SJSA1 (cell line): ENCODE data around the gene PLD1. TPM values are rescaled to one million over a fixed set of nuclear protein-coding genes. Genes with fewer than 3 reads are reported as not detected.
"Not testable (repeated sequence)": the region's sequence is repeated elsewhere in the genome, so short reads cannot be mapped to it uniquely, and the experiment has no call there.

Experiments
- DNase-seq, 2 experiments: peaks; one replicate each; pipeline ENCODE4 v3.0.0-alpha.2; 2015 to 2020; ENCODE audit warnings: low spot score in 2 of 2, low read depth in 1 of 2
- H3K27ac ChIP-seq: fragments of 250-450 bp; sonication (Bioruptor Pico); 2 replicates; pipeline ENCODE4 v1.5.1; 2020; ENCODE audit warnings: mild to moderate bottlenecking, moderate library complexity
- H3K27me3 ChIP-seq: fragments of 250-450 bp; sonication (Bioruptor Pico); replicated peaks from 2 replicates; pipeline ENCODE4 v1.5.1; 2020; ENCODE audit warnings: mild to moderate bottlenecking, moderate library complexity
- H3K36me3 ChIP-seq: fragments of 250-450 bp; sonication (Bioruptor Pico); 2 replicates; pipeline ENCODE4 v1.5.1; 2020; ENCODE audit warnings: mild to moderate bottlenecking
- H3K4me1 ChIP-seq: fragments of 250-450 bp; sonication (Bioruptor Pico); replicated peaks from 2 replicates; pipeline ENCODE4 v1.6.1; 2021; ENCODE audit warnings: mild to moderate bottlenecking
- H3K4me3 ChIP-seq: fragments of 250-450 bp; sonication (Bioruptor Pico); 2 replicates; pipeline ENCODE4 v1.5.1; 2020; ENCODE audit warnings: mild to moderate bottlenecking
- H3K9me3 ChIP-seq: fragments of 250-450 bp; sonication (Bioruptor Pico); replicated peaks from 2 replicates; pipeline ENCODE4 v1.5.1; 2020; ENCODE audit warnings: mild to moderate bottlenecking
- total RNA-seq: library from RNA; depleted of rRNA; stranded (reverse); fragments of >200 nt; shearing (Covaris generic); gene quantifications from 2 replicates; pipeline ENCODE4 v1.2.3, GENCODE V29; 2014; rRNA removed

PLD1 gene, protein sequence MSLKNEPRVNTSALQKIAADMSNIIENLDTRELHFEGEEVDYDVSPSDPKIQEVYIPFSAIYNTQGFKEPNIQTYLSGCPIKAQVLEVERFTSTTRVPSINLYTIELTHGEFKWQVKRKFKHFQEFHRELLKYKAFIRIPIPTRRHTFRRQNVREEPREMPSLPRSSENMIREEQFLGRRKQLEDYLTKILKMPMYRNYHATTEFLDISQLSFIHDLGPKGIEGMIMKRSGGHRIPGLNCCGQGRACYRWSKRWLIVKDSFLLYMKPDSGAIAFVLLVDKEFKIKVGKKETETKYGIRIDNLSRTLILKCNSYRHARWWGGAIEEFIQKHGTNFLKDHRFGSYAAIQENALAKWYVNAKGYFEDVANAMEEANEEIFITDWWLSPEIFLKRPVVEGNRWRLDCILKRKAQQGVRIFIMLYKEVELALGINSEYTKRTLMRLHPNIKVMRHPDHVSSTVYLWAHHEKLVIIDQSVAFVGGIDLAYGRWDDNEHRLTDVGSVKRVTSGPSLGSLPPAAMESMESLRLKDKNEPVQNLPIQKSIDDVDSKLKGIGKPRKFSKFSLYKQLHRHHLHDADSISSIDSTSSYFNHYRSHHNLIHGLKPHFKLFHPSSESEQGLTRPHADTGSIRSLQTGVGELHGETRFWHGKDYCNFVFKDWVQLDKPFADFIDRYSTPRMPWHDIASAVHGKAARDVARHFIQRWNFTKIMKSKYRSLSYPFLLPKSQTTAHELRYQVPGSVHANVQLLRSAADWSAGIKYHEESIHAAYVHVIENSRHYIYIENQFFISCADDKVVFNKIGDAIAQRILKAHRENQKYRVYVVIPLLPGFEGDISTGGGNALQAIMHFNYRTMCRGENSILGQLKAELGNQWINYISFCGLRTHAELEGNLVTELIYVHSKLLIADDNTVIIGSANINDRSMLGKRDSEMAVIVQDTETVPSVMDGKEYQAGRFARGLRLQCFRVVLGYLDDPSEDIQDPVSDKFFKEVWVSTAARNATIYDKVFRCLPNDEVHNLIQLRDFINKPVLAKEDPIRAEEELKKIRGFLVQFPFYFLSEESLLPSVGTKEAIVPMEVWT
- total RNA-seq = 3.3 and 21.9 TPM in 2 replicates

DNA sequence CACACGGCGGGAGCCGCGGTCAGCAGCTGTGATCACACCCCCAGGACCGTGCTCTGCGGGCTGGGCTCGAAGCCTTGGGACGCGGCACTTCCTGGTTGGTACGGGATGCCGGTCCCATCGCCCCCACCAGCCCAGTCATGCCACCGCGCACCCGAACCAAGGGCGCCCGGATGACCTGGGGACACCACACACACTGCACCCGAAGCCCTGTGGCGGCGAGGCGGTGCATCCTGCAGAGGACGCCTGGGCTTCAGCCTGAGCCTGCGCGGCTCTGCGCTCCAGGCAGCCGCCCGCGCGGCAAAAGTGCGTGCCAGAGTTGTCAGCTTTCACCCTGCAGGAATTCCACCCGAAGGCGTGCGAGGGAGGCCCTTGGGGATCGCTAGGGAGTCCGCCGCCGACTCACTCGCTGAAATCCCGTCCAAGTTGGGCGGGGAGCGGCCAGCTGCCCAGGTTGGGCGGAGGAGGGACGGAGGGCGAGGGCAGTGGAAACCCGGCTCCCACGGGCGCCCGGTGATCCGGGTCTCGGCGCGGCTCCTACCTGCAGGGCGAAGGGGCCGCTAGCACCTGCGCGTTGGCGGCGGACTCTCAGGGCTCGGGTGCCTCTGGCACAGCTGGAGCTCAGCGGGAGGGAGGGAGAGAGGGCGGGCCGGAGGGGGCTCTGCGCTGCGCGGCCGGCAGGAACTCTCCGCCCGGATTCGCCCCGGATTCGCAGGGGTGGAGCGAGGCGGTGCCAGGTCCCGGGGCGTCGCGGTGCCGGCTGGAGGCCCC is at the start of gene PLD1:
TSS of gene PLD1 (minus strand) at position 623 of the 768 bp plus-strand sequence. CDS start 72,432 bp downstream, outside the sequence.
- Histone ChIP-seq H3K4me3 (peak within 1 kb of the TSS; percentile 54), H3K4me1 (peaks cover 55% of the 10 kb centered on the region), H3K27me3 (no peaks in the 10 kb centered on the region), H3K36me3 (no peaks in the 10 kb centered on the region), H3K9me3 (no peaks in the 10 kb centered on the region), H3K27ac (peak within 1 kb of the TSS; percentile 79)
- DNase-seq = peak; percentile 84 to 85

GRCh38 chr3:171858770-171859169 is 48.5 kb upstream of the PLD1 start:
- not testable (repeated sequence) for DNase-seq, H3K27ac ChIP-seq, H3K36me3 ChIP-seq, H3K4me3 ChIP-seq, H3K9me3 ChIP-seq, H3K27me3 ChIP-seq
- H3K4me1 ChIP-seq = peaks cover 13% of the 10 kb centered on the region

DNA sequence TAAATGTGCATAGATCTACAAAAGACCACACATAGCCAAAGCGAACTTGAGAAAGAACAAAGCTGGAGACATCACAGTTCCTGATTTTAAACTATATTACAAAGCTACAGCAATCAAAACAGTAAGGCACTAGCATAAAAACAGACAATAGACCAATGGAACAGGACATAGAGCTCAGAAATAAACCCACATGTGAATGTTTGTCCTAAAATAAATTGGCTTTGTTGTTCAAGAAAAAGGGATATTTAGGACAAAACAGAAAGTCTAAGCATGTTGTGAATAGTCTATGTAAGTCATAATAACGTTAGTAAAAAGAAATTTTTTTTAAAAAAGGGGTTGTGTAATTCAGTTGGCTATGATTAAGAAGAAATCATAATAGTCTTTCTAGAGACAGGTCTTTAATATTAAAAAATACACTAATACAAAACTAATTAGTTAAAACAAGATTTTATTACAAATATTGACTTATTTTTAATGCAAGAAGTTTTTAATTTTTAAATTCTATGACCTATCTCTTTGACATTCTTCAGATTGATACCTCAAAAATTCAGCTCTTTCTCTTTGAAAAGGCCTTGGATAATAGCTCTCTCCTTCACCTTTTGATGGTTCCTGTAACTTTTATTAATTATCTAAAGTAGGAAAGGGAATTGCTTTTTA is 44.5 kb upstream of the PLD1 start:
- Histone ChIP-seq H3K9me3 (peaks cover 5% of the 10 kb centered on the region), H3K4me1 (no peaks in the 10 kb centered on the region), H3K27ac (no peak overlapping the region), H3K27me3 (no peaks in the 10 kb centered on the region), H3K36me3 (no peaks in the 10 kb centered on the region), H3K4me3 (no peak overlapping the region)
- no peak for DNase-seq

DNA sequence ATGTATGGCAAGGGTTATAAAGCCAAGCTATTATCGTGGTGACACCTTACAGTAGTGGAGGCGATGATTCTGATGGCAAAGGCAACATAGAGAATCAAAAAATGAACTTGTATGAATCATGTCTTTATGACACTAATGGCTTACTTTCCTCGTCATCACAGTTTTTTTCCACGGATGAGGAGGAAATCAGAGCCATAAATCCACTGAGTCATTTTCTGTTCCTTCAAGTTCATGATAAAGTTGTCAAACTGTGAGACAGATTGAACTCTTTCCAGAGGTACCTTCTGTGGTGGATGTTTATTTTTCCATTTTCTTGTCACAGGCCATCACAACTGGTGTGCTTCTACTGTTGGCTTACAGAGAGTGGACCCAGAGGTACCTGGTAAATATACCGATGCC is 41.4 kb upstream of the PLD1 start:
- DNase-seq = no peak
- Histone ChIP-seq H3K4me3 (no peak overlapping the region), H3K27ac (no peak overlapping the region), H3K9me3 (peaks cover 5% of the 10 kb centered on the region), H3K36me3 (no peaks in the 10 kb centered on the region), H3K27me3 (no peaks in the 10 kb centered on the region), H3K4me1 (0 out of 2 replicates have a peak, but pooled peaks cover under 1% of the 10 kb centered on the region)

DNA sequence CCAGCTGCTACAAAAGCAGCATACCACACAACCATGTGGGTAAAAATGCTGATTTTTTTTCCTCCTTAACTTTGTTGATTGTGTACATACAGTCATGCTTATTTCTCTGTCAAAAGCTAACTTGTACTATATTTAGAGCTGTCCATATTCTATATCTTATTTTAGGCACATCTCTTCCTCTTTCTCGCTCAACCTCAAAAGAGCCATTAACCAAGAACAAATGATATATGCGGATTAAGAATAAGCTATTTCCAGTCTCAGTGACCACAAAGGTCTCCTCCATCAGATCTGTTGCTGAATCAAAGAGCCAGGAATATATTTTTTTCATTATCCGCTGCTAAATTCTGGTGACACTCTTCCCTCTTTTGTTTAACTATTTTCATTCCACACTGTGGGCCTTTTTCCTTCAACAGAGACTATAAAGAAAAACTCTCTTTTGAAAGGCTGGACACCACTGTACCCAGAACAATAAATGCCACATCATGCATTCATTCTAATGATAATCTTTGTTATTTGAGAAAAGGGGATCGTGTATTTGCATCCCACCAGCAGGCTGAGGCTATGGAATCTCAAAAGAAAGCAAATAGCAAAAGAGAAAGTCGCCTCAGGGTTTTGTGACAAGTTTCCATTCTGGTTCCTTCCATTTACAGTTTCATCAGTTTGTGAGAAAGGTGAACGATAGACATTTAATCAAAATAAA is 40.8 kb upstream of the PLD1 start:
- Histone ChIP-seq H3K9me3 (peaks cover 5% of the 10 kb centered on the region), H3K4me1 (0 out of 2 replicates have a peak, but pooled peaks cover 6% of the 10 kb centered on the region), H3K36me3 (no peaks in the 10 kb centered on the region), H3K4me3 (no peak overlapping the region), H3K27ac (no peak overlapping the region), H3K27me3 (no peaks in the 10 kb centered on the region)
- no peak for DNase-seq

- H3K27me3 ChIP-seq = no peaks in the 10 kb centered on the region
- no peak overlapping the region for H3K4me3 ChIP-seq
Measured at GRCh38 chr3:171850320-171850959, 40.2 kb upstream of the PLD1 start.

DNA sequence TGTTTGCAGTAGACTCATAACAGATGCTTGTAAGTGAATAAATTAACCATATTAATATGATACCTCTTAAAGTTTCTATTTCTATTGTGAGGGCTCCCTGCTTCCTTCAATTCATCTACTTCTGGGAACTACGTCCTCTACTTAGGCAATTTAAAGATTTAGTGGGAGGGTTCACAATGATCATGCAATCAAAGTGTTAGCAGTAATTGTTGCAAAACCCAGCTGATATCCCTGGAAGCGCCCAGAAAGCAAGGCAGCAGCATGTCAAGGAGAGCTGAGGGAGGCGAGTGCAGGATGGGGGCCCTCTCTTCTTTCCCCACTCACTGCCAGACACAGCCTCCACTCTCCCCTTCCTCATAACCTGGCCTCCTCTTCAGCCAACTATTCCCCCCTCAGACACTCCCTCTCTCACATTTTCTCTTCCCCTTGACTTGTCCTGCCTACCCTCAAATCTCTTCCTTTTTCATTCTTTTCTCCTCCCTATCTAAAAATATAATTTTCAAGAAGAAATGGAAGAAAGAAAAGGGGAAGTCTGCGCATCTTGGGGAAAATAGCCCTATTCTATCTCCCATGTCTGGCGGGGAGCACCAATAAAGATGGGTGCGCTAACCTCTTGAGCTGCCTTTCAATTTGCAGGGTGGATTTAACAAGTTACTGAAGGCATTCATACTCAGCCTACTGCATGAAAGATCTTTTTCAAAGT is 39.5 kb upstream of the PLD1 start:
- no peak overlapping the region for H3K4me3 ChIP-seq
- no peaks in the 10 kb centered on the region for H3K36me3 ChIP-seq
- no peak overlapping the region for H3K27ac ChIP-seq
- H3K9me3 ChIP-seq = peaks cover 5% of the 10 kb centered on the region
- DNase-seq = no peak
- H3K4me1 ChIP-seq = peaks cover 9% of the 10 kb centered on the region
- no peaks in the 10 kb centered on the region for H3K27me3 ChIP-seq

More at GRCh38 chr3:171850320-171850959, 40.2 kb upstream of the PLD1 start:
- Histone ChIP-seq H3K4me1 (0 out of 2 replicates have a peak, but pooled peaks cover 6% of the 10 kb centered on the region), H3K27ac (no peak overlapping the region), H3K9me3 (peaks cover 5% of the 10 kb centered on the region), H3K36me3 (no peaks in the 10 kb centered on the region)
- no peak for DNase-seq

DNA sequence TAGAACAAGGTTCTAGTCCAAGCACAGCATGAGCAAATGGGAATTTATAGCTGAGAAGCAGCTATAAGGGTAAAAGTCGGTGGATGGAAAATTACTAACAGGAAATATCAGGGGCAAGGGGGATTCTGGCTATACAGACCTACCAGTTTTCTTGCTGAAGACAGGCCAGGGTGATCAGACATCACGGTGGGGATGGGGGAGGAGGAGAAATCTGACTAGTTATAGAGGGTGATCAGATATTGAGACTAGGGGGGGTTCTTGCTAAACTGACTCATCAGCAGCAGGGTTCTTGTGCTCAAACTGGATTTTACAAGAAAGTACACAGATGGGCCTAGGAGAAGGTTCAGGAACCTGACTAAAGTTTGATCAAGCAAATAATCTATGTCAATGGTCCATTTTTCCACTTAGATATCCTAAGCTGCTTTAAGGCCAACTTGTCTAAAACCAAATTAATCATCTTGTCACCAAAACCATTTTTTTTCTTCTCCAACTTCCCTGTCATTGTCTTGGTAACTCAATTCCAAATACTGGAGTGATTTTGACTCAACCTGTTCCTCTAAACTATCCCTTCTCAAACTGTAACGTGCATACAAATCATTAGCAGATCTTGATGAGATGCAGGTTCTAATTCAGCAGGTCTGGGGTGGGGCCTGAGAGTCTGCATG is 37.4 kb upstream of the PLD1 start:
- H3K27me3 ChIP-seq = no peaks in the 10 kb centered on the region
- no peak overlapping the region for H3K27ac ChIP-seq
- peaks cover 20% of the 10 kb centered on the region for H3K4me1 ChIP-seq
- no peaks in the 10 kb centered on the region for H3K36me3 ChIP-seq
- no peak for DNase-seq
- H3K9me3 ChIP-seq = no peaks in the 10 kb centered on the region
- no peak overlapping the region for H3K4me3 ChIP-seq

- Histone ChIP-seq H3K4me1 (peaks cover 25% of the 10 kb centered on the region), H3K27me3 (no peaks in the 10 kb centered on the region), H3K9me3 (no peaks in the 10 kb centered on the region), H3K27ac (no peak overlapping the region), H3K4me3 (no peak overlapping the region), H3K36me3 (no peaks in the 10 kb centered on the region)
- DNase-seq = no peak
Measured at GRCh38 chr3:171847133-171847532, 36.9 kb upstream of the PLD1 start.

DNA sequence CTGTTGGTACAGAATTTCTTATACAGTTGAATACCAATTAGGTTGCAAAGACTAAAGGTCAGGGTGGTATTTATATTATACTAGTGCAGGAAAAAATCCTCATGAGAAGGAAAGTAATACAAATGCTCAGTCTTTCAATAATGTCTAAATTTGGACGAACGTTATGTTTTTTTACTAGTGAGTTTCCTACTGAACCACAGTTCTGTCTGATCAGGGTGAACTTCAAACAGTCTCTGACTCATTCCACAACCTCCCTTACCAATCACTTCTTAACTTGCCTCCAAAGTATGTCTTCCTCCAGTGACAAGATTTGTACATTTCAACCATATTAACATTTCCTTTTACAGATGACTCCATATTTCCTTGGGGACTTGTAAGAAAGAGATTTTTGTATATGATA is 36.3 kb upstream of the PLD1 start:
- Histone ChIP-seq H3K4me1 (peaks cover 25% of the 10 kb centered on the region), H3K4me3 (no peak overlapping the region), H3K9me3 (no peaks in the 10 kb centered on the region), H3K27ac (no peak overlapping the region), H3K36me3 (no peaks in the 10 kb centered on the region), H3K27me3 (no peaks in the 10 kb centered on the region)
- DNase-seq = no peak
